Middle frontal gyrus (tissue), 1 donor: ENCODE measurements around the gene KCNQ2.
"Not testable (repeated sequence)": the region's sequence is repeated elsewhere in the genome, so short reads cannot be mapped to it uniquely, and the experiment has no call there.

ENCODE experiments used
- DNase-seq: peaks from one replicate; pipeline ENCODE4 v3.0.0-alpha.2; 2015; ENCODE audit warnings: low spot score; ENCODE audit errors: extremely low spot score

KCNQ2 gene

DNA sequence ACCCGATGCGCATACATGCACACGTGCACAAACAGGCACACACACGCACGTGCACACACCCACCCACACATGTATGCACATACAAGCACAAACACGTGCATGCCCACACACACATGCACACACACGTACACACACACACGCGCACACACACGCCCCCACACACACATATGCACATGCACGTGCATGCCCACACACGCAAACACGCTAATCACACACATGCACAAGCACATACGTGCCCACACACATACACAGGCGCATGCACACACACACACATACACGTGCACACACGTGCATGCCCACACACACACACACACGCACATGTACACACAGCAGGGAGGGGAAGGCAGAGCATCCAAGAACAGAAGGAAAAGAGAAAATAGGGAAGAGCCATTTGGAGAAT lies 84.5 kb downstream of the KCNQ2 start:
- DNase-seq: no peak

DNA sequence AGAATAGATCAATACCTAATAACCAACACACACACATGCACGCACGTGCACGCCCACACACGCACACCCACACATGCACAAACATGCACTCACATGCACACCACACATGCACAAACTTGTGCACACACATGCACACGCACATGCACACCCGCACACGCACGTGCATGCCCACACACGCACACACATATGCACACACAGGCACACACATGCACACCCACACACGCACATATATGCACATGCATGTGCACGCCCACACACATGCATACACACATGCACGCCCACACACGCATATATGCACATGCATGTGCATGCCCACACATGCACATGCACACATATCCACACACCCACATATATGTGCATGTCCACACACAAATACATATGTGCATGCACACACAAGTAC lies 85.1 kb downstream of the KCNQ2 start:
- DNase-seq: no peak

DNA sequence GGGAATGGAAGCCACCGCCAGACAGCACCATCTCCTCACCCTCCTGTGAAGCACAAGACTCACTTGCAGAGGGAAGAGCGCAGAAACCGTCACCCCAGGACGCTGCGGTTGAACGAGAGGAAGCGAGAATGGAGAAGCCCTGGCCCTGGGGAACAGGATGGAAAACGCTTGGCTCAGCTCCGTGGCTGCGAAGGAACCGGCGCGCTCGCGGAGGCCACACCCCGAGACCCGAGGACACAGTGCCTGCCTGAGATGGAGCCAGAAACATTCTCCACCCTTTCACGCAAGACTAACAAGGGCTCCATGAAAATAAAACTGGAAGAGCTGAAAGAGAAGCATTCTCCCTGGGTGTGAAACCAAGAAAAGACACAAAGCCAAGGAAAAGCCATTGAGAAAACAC lies 86.0 kb downstream of the KCNQ2 start:
- no peak for DNase-seq

DNA sequence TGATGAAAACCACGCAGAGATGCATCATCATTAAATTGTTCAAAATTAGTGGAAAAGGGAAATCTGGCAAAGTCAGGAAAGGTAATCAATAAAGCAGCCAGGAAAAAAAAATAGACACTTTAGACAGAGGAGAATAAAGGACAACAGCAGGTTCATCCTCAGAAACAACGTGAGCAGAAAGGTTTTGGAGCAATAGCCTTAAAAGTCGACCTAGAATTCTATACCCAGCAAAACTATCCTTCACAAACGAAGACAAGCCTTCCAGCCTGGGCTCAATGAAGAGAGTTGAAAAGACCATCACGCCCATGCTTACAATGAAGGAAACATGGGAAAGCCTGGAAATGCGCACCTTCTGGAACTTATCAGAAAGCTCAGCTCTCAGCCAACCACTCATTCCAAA lies 86.6 kb downstream of the KCNQ2 start:
- no peak for DNase-seq

DNA sequence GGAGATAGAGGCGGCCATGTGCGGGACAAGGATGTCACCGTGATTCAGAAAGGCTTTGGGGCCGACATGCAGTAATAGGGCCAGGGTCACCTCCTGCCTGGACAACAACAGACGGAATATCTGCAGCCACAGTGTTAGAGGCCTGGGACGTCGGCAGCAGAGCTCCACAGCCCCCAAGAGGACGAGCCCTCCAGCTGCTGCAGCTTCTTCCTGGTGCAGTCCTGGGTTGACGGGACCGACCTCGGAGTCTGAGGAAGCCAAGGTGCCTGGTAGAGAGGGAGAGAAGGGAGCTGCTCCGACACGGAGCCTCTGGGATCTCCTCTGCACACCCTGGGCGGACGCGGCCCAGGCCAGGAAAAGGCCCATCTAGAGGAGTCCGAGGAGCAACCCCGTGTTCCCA lies 88.1 kb downstream of the KCNQ2 start:
- no peak for DNase-seq

DNA sequence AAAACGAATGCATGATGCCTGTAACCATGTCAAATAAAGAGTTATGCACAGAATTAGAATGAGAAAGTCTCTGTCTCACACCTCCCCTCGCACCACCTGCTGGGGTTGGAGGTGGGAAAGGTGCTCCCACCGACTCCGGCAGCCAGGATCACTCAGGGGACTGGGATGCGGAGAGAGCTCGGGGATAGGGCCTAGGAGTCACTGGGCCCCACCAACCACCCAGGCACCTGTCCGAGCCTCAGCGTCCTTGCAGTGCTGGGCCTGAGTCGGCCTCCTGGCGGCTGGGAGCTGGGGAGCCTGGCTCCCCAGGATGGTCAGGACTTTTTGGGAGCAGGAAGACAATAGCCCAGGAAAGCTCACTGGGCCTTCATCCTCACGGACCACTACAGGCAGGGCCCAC lies 88.9 kb downstream of the KCNQ2 start:
- DNase-seq: no peak

DNA sequence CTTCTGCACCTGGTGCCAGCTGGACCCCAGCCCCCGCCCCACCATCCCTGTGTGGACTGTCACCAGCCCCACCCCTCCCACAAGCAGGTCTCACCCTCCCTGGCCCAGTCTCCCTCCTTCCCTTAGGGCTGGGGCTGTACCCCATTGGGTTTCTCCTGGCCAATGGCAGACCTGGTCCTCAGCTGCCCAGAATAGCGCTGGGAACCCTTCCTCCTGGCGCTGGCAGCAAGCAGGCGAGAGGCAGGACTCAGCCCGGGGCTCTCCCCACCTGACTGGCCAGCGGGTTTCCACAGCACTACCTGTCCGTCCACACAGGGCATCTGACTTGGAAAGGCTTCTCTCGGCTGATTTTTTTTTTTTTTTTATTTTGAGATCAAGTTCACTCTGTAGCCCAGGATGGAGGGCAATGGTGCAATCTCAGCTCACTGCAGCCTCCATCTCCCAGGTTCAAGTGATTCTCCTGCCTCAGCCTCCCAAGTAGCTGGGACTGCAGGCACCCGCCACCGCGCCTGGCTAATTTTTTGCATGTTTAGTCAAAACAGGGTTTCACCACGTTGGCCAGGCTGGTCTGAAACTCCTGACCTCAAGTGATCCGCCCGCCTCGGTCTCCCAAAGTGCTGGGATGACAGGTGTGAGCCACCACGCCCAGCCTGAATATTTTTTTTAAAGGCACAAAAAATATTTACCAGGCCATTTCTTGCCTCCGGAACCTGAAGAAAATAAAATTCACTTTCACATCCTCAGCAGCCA lies 89.7 kb downstream of the KCNQ2 start:
- DNase-seq: no peak

DNA sequence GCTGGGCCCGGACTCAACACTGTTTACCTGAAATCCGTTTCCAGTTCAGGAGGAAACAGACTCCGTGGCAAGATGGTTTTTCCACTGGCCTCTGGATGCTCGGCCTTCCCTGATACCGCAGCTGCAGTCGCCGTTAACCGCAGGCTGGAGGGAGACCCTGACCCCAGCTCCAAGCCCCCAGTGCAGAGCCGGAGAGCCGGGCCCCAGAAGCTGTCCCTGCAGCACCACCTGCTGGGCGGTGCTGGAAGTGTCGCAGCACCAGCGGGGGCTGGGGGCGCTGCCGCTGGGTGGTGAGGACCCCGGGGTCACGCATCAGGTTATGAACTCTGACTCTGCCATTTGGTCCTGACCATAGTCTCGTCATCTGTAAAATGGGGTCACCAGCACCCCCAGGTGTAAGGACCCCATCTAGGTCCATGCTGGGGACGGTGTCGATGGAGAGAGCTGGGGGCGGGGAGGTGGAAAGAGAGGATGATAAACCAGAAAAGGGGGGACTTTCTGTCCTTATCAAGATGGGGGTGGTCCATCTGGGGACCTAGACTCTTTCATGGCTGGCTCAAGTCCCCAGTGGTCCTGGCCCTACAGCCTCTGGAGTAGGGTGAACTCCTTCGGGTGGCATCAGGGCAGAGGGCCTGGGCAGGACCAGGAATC lies 90.5 kb downstream of the KCNQ2 start:
- DNase-seq: no peak

DNA sequence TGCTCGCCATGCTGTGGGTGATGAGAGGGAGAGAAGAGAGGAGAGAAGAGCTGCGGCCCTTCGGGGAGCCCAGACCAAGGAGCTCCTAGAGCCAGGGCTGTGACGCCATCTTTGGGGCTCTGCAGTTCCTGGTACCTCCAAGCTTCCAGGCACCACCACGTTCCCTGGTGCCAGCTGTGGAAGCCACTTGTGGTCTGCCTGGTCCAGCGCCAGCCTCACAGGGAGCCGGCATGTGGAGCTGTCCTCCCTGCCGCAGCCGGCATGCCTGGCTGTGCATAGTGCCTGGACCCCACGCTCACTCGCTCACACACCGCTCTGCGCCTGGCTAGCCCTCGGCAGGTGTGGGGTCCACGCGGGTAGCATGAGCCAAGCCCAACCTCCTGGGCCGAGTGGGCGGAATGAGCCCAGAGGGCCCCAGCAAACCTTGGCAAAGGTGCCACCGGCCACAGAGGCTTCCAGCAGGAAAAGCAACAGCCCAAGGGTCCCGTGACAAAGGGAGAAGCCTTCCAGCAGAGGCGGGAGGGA lies 92.0 kb downstream of the KCNQ2 start:
- no peak for DNase-seq

DNA sequence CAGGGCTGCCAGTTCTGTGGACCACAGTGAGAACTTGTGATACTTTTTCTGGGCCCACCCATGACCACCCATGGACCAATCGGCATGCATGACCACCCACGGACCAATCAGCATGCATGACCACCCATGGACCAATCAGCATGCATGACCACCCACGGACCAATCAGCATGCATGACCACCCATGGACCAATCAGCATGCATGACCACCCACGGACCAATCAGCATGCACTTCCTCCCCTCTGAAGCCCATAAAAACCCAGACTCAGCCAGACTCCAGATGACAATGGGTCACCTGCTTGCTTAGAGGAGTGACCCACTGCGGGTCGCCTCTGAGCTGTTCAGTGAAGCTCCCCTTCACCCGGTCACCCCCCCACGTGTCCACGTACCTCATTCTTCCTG lies 92.6 kb downstream of the KCNQ2 start:
- not testable (repeated sequence) for DNase-seq

DNA sequence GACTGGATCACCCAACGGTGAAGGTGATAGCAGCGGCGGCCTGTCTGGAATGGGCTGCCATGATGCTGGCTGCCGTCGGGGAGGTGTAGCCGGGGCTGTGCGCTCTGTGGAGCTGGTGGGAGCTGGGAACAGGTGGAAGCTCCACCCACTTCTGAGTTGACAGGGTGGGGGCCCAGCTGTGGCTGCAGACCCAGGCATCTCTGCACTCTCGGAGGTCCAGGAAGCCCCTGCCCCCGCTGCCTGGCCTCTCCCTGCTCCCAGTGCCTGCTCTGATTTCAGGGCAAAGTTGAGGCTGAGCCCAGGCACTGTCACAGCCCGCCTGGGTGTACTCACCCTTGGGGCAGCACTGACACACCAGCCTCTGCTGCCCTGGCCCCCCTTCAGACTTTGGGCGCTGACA lies 93.2 kb downstream of the KCNQ2 start:
- DNase-seq: no peak

DNA sequence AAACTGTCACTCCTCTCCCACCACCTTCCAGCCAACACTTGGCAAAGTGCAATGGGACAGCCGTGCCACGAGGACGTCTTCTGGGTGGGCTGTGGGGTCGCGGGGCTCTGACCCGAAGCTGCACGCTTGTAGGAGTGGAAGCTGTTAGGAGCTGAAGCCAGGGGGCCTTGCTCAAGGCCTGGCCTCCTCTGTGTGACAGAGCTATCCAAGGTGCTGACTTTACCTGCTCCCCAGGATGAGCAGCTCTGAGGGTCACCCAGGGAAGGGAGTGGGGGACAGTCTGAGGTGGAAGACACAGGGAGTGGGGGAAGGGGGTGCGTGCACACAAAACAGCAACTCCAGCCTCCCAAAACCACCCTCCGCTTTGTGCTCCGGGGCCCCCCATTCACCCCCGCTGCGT lies 93.8 kb downstream of the KCNQ2 start:
- DNase-seq: no peak

DNA sequence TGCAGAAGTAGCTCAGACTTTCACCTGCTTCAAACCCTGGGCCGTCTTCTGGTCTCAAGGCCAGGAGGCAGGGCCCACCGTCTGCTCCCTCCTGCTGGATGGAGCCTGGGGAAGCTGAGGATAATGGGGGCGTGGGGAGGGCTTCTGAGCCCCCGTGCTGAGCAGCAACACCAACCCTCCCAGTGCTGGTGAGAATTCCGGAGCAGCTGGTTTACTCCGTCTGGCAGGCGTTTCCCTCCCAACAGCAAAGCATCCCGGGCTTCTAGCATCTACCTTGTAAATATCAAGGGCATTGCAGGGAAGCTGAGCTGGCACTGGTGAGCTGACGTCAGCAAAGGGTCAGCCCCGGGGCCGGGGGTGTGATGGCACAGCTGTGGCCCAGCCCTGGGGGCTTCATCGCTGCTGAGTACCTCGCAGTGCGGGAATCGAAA lies 94.5 kb downstream of the KCNQ2 start:
- DNase-seq: no peak

DNA sequence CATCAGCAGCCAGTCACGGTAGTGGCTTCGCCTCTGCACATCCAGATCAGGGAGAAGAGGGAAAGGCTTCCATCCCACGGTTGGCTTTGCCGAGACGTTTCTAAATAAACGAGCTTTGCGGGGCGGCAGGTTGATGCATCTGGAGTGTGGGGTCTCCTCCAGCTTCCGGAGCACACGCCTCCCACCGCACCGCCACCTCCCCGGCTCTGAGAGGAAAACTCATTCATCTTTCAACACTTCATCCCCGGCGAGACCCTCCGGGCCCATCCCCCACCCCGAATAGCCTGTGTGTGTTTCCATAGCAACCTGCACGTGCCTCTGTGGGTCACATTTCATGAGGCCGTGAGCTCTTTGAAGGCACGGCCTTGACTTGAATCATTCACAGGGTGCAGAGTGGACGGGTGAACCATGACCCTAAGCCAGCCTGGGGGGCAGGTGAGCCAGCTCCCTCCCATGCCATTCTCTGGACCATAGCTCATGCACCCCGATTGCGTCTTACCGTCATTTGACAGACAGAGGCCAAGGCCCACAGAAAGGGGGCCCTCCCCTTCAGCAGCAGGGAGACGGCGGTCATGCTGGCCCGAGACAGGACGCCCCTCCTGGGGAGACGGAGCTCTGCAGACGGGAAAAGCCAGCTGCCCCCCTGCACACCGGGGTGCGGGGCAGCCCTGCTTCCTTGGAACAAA lies 95.1 kb downstream of the KCNQ2 start:
- DNase-seq: no peak

DNA sequence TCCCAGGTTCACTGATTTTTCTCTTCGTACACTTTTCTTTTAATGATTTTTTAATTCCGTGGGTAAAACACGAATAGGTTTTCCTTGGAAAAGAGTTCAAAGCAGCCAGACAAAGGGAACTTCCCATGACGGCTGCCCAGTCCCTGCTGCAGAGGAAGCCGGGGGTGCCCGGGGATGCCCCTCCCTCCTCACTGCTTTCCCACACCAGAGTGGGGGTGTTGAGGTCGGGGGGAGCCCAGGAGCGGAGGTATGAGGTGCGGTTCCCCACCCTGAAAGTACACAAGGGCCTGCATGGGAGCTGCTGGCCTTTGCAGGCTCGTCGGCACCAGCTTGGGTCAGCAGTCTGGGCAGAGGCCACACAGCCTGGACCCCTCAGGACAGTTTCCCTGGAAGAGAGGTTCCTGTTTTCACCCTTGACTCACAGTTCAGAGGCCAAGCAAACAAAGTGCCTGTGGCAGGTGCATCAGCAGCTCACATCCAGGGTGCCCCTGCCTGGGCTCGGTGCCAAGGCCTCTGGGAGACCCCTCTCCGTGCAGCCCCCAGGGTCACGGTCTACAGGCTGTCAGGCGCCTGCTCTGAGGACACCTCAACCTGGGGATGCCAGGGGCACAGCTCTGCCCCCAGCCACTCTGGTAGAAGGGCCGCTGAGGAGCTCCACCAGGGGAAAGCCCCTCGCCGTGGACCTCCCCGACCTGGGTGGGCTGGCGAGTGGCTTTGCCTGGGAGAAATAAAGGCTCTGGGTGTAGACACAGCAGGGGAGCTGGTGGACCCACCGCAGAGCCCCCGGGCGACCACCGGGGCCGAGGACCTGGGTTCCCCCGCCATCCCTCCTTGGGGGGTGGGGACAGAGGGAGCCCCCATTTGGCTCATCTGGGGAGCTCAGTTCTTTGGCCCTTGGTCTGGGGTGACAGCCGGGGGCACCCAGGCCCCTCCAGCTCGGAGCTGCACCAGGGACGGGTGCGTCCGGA lies 95.9 kb downstream of the KCNQ2 start:
- no peak for DNase-seq

DNA sequence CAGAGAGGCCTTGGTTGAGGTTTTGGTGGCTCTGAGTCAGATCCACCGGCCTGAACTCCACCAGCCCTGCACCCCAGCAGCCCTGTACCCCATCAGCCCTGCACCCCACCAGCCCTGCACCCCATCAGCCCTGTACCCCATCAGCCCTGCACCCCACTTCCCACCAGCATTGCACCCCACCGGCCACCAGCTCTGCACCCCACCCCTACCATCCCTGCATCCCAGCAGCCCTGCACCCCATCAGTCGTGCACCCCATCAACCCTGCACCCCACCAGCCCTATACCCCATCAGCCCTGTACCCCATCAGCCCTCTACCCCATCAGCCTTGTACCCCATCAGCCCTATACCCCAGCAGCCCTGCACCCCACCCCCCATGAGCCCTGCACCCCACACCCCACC lies 97.0 kb downstream of the KCNQ2 start:
- DNase-seq: no peak

DNA sequence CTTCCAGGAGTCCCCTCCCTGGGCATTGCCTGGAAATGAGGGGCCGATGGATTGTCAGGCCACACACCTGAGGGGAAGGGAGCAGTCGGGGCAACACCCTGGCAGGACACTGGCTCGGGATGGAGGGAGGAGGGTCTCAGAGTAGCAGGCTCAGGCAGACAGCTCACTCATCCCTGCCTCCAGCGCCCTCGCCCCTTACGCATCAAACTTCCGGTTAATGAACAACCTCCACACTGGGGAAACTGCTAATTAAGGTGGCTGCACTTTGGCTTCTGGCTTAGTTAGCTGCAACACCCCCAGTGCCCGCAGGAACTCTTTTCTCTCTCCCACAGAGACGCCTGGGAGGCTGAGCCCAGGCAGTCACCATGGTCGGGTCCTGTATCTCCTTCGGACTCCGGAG lies 98.0 kb downstream of the KCNQ2 start:
- no peak for DNase-seq

DNA sequence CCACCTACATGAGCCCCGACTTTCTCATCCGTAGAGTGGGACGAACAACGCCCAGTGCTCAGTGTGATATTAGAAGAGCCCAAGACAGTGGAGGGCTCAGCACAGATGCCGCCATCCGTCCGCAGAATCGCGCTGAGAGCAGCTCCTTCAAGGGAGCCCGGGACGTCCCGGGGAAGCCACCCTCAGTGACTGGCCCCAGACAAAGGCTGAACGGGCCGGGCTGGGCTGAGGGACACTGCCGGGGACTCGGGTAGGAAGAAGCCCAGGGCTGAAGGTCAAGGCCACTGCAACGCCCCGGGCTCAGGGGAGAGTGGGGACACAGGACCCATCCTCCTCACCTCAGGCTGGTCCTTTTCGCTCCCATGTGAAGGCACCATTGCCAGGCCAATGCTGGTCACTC lies 98.5 kb downstream of the KCNQ2 start:
- DNase-seq: no peak

DNA sequence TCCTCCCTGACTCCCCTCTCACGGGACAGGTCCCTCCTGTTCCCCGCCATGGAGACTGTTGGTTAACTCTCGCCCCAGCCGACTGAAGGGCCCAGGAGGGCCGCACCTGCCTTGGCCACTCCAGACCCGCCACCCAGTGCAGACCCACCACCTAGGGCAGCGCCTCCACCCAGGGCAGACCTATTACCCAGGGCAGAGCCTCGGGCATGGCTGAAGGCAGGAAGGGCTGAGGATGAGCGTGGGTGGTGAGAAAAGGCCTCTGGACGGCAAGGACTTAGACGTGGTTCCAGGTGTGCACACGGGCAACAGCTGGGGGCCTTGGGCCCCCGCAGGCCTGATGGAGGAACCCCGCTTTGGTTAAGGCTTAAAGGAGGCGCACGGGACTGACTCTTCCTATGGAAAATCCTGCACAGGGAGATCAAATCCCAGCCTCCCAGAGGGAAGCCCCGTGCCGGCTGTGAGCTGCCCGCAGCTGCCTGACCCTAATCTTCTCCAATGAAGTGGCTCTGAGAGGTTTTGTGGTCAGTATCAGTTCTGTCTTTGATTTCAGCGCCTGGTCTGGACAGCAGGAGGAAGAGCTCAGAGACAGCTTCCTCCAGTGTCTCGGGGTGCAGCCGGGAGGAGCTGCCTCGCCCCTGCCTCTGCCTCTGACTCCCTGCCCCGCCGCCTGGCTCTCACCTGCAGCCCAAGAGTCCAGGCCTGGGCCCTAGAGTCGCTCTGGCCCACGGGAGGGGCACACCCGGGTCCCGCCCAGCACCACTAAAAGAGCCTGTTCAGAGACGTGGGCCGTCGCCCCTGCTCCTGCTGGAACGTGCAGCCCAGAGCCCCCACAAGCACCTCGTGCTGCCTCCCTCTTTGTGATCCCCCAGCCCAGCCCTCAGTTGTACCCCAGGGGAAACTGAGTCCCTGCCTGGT lies 99.2 kb downstream of the KCNQ2 start:
- DNase-seq: no peak

DNA sequence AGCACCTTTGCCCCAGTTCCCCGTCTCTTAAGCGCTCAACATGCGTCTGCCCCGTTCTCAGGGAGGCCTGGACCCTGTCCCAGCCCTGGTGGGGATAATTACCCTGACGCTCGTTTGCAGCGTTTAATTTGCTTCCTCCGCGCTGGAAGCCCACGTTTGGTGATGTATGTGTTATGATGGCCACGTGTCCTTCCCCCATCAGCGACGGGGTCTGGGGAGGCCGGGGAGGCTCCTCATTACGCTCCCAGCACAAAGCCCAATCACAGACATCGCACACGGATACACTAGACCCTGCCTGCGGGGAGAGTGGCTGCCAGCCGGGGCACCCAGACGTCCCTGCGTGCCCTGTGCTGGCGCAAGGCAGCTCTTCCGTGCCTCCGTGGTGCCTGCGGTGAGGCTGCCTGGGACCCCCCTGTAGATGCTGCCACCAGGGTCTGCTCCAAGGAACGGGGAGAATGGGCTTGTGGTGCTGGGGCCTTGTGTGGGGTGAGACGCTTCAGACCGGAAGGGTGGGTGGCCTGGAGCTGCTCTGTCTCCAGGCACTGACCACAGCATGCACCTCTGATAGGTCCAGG lies 101.1 kb downstream of the KCNQ2 start:
- DNase-seq: no peak
